ENCODE results near the gene COA4. TPM values are rescaled to one million over a fixed set of nuclear protein-coding genes. Genes with fewer than 3 reads are reported as not detected.

Gene COA4
- total RNA-seq, 1 experiment from 2014 or later = 103 TPM

DNA sequence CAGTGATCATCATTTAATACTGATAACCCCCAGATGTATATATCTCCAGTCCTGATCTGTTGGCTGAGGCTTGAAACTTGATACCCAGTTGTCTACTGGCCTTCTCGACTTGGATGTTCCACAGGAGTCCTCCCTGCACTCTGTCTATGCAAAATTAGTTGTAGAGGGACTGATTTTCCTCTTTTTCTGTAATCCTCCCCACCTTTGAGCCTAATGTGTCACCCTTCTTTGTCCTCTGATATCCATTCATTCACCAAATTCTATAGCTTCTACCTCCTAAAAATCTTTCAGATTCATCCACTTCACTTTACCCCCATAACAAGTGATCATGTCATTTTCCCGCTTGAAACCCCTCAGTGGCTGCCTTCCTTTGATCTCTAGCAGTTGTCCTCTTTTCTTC, 16.4 kb downstream of the COA4 start:
- H3K27me3 Mint-ChIP-seq (ENCODE audit: insufficient read depth, unreplicated experiment) = no peaks in the 10 kb centered on the region
- DNase-seq (ENCODE audit: unreplicated experiment) = no peak
- no peaks in the 10 kb centered on the region for H3K4me1 Mint-ChIP-seq (ENCODE audit: insufficient read depth, unreplicated experiment)
- POLR2A ChIA-PET = interaction anchor here (1.0 kb wide), 1 partner anchor 14 kb away, joined by 4 read pairs; no protein-coding TSS in a partner anchor
- TF ChIP-seq, protein P1, sequence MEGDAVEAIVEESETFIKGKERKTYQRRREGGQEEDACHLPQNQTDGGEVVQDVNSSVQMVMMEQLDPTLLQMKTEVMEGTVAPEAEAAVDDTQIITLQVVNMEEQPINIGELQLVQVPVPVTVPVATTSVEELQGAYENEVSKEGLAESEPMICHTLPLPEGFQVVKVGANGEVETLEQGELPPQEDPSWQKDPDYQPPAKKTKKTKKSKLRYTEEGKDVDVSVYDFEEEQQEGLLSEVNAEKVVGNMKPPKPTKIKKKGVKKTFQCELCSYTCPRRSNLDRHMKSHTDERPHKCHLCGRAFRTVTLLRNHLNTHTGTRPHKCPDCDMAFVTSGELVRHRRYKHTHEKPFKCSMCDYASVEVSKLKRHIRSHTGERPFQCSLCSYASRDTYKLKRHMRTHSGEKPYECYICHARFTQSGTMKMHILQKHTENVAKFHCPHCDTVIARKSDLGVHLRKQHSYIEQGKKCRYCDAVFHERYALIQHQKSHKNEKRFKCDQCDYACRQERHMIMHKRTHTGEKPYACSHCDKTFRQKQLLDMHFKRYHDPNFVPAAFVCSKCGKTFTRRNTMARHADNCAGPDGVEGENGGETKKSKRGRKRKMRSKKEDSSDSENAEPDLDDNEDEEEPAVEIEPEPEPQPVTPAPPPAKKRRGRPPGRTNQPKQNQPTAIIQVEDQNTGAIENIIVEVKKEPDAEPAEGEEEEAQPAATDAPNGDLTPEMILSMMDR (IDR thresholded peaks at IDR 0.05; ENCODE audit: unreplicated experiment) = no peak
- BruUV-seq (replicated peaks) = no TSS peak
- CTCF ChIA-PET = no interaction called here
- intact Hi-C loops (cut with micrococcal nuclease) = no loop called here
- no peaks in the 10 kb centered on the region for H3K9me3 Mint-ChIP-seq (ENCODE audit: unreplicated experiment)
- H3K36me3 Mint-ChIP-seq (ENCODE audit: insufficient read depth, unreplicated experiment) = peaks cover 41% of the 10 kb centered on the region
- no peak overlapping the region for H3K4me3 Mint-ChIP-seq (ENCODE audit: unreplicated experiment)
- no peak overlapping the region for H3K27ac Mint-ChIP-seq (ENCODE audit: low read depth, unreplicated experiment)

DNA sequence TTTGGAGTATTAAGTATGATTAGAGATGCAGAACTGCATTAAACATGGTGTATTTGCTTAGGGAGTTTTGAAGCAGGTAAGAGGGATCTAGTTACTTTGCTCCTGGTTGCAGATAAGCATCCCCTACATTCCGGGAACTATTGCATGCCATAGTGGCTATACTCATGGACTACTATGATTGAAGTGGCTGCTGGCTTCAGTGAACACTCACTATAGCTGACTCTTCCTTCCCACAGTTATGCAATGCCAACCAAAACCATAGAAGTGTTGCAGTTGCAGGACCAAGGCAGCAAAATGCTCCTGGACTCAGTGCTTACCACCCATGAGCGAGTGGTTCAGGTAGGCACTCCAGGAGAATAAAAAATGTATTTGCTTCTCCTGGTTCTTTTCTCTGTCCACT, 17.0 kb downstream of the COA4 start:
- Mint-ChIP-seq H3K9me3 (ENCODE audit: unreplicated experiment) (no peaks in the 10 kb centered on the region), H3K36me3 (ENCODE audit: insufficient read depth, unreplicated experiment) (peaks cover 44% of the 10 kb centered on the region), H3K27me3 (ENCODE audit: insufficient read depth, unreplicated experiment) (no peaks in the 10 kb centered on the region), H3K27ac (ENCODE audit: low read depth, unreplicated experiment) (no peak overlapping the region), H3K4me3 (ENCODE audit: unreplicated experiment) (no peak overlapping the region), H3K4me1 (ENCODE audit: insufficient read depth, unreplicated experiment) (no peaks in the 10 kb centered on the region)
- intact Hi-C loops (cut with micrococcal nuclease) = no loop called here
- no peak for DNase-seq (ENCODE audit: unreplicated experiment)
- POLR2A ChIA-PET = interaction anchor here (1.0 kb wide), 1 partner anchor 13 kb away, joined by 4 read pairs; no protein-coding TSS in a partner anchor
- CTCF ChIA-PET = no interaction called here
- TF ChIP-seq, protein P1 (IDR thresholded peaks at IDR 0.05; ENCODE audit: unreplicated experiment) = no peak
- BruUV-seq (replicated peaks) = no TSS peak

DNA sequence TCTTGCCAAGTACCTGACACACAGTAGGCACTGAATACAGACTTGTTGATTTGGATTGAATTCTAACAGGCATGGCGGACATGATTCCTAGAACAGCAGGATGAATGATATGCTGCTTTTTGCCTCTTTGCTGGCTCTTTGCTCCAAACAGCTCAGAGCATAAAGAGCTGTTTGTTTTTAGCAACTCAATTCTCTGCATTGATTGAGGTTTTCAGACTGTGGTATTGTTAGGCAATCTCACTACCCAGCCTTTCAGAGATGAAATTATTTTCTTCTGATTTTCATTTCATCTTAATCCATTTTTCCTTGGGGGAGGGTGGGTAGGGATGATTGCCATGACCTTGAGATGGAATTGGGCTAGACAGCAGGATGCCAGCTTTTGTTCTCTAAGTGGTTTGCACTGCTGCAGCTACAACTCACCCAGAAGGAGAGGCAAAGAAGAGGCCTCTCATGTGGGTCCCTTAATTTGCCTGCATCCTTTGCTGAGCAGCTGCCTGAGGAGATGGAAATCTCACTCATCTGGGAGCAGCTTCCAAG, 20.5 kb downstream of the COA4 start:
- Mint-ChIP-seq H3K4me3 (ENCODE audit: unreplicated experiment) (no peak overlapping the region), H3K27me3 (ENCODE audit: insufficient read depth, unreplicated experiment) (no peaks in the 10 kb centered on the region)

DNA sequence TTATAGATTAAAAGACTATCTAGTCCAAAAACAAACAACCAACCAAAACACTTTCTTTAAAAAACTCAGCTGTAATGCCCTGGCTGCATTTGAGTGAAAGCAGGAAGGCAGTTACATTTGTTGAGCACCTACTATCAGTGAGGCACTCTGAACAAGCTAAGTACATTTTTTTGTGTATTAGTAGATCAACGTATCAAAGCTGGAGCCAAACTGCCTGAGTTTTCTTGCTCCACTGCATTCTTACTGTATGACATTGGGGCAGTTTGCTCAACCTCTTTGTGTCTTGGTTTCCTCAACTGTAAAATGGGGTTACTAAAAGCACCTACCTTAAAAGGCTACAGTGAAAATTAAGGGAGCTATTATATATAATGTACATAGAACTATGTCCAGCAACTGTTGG, 22.0 kb downstream of the COA4 start:
- no peaks in the 10 kb centered on the region for H3K4me1 Mint-ChIP-seq (ENCODE audit: insufficient read depth, unreplicated experiment)
- H3K9me3 Mint-ChIP-seq (ENCODE audit: unreplicated experiment) = no peaks in the 10 kb centered on the region
- TF ChIP-seq, protein P1 (IDR thresholded peaks at IDR 0.05; ENCODE audit: unreplicated experiment) = no peak
- intact Hi-C loops (cut with micrococcal nuclease) = no loop called here
- H3K36me3 Mint-ChIP-seq (ENCODE audit: insufficient read depth, unreplicated experiment) = peaks cover 17% of the 10 kb centered on the region
- no peak overlapping the region for H3K4me3 Mint-ChIP-seq (ENCODE audit: unreplicated experiment)
- no peaks in the 10 kb centered on the region for H3K27me3 Mint-ChIP-seq (ENCODE audit: insufficient read depth, unreplicated experiment)
- ChIA-PET POLR2A (interaction anchor here (0.6 to 1.8 kb wide), 4 partner anchors 12 to 746 kb away, joined by 3 to 5 read pairs (median 4); no protein-coding TSS in a partner anchor), CTCF (no interaction called here)
- no peak for DNase-seq (ENCODE audit: unreplicated experiment)
- H3K27ac Mint-ChIP-seq (ENCODE audit: low read depth, unreplicated experiment) = no peak overlapping the region
- no TSS peak for BruUV-seq (replicated peaks)

More for the DNA sequence above, 20.5 kb downstream of the COA4 start:
- Mint-ChIP-seq H3K4me1 (ENCODE audit: insufficient read depth, unreplicated experiment) (no peaks in the 10 kb centered on the region), H3K9me3 (ENCODE audit: unreplicated experiment) (no peaks in the 10 kb centered on the region), H3K27ac (ENCODE audit: low read depth, unreplicated experiment) (no peak overlapping the region), H3K36me3 (ENCODE audit: insufficient read depth, unreplicated experiment) (peaks cover 28% of the 10 kb centered on the region)
- POLR2A ChIA-PET = interaction anchor here (0.7 to 1.4 kb wide), 4 partner anchors 9 to 446 kb away, joined by 3 to 4 read pairs (median 4); no protein-coding TSS in a partner anchor
- CTCF ChIA-PET = interaction anchor here (0.5 kb wide), 1 partner anchor 162 kb away, joined by 3 read pairs; no protein-coding TSS in a partner anchor
- intact Hi-C loops (cut with micrococcal nuclease) = no loop called here
- TF ChIP-seq, protein P1 (IDR thresholded peaks at IDR 0.05; ENCODE audit: unreplicated experiment) = no peak
- no peak for DNase-seq (ENCODE audit: unreplicated experiment)
- BruUV-seq (replicated peaks) = no TSS peak

All from MCF 10A (cell line).